Midbrain (tissue), 1 donor: Measurements from ENCODE around the gene NOS1.
A peak's percentile ranks its signal among the peaks of the same experiment; 100 is the strongest.
"Not testable (repeated sequence)": the region's sequence is repeated elsewhere in the genome, so short reads cannot be mapped to it uniquely, and the experiment has no call there.

Source experiments
- DNase-seq: peaks from one replicate; lab custom pipeline; 2025; lab: John Stamatoyannopoulos, UW

Gene NOS1

DNA sequence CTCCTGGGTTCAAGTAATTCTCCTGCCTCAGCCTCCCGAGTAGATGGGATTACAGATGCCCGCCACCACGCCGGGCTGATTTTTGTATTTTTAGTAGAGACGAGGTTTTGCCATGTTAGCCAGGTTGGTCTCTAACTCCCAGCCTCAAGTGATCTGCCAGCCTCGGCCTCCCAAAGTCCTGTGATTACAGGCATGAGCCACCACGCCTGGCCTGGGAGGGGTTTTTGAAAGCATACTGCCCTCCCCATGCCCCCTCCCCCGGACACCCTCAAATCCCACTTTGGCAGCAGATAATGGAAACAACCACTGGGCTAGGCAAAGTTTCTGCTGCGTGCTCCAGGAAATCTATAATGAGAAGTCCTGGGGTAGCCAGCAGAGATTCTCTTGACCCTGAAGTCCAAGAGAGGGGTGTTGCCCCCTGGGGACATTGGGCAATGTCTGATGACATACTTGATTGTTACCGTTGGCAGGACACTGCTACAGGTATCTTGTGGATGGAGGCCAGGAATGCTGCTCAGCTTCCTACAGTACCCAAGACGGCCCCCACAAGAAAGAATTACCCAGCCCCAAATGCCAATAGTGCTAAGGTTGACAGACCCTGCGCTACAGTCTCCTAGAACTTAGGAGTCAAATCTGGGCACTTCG, 152.5 kb downstream of the NOS1 start:
- DNase-seq = no peak

DNA sequence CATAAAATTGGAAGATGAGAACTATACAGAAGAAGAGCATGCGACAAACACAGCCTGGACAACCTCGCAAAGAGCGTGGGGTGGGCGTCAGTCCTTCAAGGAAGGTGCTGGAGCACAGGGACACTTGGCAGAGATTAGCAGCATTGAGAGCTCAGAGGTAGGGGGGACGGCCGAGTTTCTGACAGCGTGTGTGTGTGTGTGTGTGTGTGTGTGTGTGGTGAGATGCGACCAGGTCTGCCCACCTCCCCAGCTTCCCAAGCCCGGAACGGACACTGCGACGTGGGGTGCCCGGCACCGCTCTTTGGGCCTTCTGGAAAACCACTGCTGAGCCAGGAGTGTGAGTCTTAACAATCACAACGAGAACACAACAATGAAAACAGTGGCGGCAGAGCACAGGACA, 153.2 kb downstream of the NOS1 start:
- no peak for DNase-seq

GRCh38 chr12:117207675-117208074, 153.8 kb downstream of the NOS1 start:
- DNase-seq = no peak

DNA sequence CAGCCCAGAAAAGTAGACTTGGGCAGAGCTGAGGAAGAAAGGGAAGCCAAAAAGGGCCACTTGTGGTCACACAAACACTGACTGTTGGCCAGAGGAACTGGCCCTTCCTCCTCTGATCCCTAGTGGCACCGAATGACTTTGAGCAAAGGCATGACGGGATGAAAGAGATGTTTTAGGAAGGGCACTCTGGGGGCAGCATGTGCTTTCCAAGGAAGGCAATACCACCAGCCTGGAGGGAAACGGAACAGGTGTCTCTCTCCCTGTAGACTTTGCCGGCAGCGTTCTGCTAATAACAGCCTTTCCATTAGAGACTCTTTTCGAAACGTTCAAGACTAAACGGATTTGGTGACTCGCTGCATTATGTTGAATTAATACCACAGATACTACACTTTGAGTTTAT, 158.9 kb downstream of the NOS1 start:
- no peak for DNase-seq

- DNase-seq = no peak
These were observed 159.4 kb downstream of the NOS1 start for GRCh38 chr12:117202033-117202432.

DNA sequence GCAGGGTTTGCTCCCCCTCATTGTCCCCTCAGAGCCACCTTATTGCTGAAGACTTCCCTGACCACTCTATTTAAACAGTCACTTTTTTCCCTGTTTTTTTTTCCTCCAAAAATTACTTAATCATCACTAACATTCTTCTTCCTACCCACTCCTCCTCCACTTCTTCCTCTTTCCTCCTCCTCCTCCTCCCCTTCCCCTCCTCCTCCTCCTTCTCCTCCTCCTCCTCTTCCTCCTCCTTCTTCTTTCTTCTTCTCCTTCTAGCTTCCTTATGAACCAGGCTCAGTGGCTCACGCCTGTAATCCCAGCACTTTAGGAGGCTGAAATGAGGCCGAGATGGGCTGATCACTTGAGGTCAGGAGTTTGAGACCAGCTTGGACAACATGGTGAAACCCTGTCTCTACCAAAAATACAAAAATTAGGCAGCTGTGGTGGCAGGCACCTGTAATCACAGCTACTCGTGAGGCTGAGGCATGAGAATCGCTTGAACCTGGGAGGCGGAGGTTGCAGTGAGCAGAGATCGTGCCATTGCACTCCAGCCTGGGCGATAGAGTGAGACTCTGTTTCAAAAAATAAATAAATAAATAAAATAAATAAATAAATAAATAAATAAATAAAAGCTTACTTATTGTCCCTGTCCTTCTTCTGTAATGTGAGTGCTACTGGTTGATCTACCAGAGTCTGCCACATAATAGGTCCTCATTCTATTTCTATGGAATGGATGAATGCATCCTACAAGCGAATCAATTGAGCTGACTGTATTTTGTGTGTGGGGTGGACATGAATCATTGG, 161.3 kb downstream of the NOS1 start:
- DNase-seq = not testable (repeated sequence)

DNA sequence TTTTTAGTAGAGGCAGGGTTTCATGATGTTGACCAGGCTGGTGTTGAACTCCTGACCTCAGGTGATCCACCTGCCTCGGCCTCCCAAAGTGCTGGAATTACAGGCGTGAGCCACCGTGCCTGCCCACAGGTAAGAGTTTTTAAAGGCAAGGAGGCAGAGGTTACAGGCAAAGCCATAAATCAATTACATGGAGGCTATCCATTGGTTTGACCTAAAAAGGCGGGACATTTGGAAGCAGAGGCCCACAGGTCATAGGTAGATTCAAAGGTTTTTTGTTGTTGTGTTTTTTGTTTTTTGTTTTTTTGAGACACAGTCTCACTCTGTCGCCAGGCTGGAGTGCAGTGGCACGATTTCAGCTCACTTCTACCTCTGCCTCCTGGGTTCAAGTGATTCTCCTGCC, 165.1 kb downstream of the NOS1 start:
- DNase-seq = not testable (repeated sequence)

- not testable (repeated sequence) for DNase-seq
These were observed 166.4 kb downstream of the NOS1 start for GRCh38 chr12:117195027-117195426.

DNA sequence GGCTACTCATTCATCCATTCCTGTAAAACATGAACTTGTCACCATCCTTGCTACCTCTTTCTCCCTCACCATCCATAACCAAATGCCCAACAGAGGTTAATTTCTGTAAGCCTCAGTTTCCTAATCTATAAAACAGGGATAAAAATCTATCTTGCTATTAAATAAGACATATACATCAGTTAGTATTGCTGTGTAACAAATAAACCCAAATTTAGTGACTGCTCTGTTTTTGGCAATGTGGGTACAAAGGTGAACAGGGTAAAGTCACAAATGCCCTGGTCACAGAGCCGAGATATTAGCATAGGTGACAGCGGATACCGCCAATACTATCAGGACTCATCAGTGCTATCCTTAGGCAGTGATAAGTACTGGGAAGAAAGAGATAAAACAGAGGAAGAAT, 167.5 kb downstream of the NOS1 start:
- DNase-seq = no peak

DNA sequence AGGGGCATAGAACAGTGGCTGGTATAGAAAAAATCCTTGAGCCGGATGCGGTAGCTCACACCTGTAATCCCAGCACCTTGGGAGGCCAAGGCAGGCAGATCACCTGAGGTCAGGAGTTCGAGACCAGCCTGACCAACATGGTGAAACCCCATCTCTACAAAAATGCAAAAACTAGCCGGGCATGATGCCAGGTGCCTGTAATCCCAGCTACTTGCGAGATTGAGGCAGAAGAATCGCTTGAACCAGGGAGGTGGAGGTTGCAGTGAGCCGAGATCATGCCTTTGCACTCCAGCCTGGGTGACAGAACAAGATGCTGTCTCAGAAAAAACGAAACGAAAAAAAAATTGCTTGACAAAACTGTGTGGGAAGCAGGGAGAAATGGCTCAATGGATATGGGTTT, 168.8 kb downstream of the NOS1 start:
- DNase-seq = not testable (repeated sequence)

DNA sequence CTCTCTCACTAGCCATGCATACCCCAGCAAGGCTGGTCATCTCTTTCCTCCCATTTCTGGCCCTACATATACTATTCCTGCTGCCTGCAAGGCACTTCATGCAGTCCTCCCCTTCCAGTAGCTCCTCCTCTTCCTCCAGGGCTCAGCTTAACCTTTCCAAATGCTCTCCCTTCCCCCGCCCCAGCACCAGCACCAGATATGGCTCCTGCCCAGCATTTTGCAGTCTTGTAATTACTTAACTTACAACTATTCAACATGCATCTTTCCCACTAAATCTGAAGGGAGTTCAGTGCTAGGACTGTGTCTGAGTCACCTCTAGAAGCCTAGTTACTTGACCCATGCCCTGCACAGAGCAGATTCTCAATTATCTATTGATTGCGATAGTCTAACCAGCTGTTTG, 169.4 kb downstream of the NOS1 start:
- no peak for DNase-seq

GRCh38 chr12:117190210-117190781, 171.1 kb downstream of the NOS1 start, which contains the start of gene FBXO21:
FBXO21 (minus strand) TSS chr12:117190470; CDS start chr12:117190456, 14 bp downstream.
- peak; percentile 92 for DNase-seq

DNA sequence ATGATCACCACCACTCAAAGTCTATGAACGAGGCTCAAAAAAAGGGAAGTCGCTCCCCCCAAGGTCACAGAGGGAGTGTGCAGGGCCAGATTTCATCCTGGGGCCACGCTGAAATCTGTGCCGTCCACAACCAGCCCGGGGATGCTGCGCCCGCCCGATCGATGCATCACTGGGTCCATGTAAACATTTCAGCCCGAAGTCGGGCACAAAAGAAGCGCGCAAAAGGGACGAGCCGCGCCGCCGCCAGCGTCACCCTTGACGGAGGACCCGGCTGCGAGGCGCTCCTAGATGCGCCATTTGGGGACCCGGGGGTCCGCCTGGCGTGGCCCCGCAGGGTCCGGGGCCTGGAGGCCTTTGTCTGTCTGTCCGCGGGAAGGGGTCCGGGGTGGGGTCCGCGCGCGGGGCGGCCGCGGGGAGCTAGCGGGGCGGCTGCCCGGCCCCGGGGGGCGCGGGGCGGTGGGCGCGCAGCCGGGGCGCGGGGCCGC, 171.7 kb downstream of the NOS1 start:
- peak; percentile 11 for DNase-seq

DNA sequence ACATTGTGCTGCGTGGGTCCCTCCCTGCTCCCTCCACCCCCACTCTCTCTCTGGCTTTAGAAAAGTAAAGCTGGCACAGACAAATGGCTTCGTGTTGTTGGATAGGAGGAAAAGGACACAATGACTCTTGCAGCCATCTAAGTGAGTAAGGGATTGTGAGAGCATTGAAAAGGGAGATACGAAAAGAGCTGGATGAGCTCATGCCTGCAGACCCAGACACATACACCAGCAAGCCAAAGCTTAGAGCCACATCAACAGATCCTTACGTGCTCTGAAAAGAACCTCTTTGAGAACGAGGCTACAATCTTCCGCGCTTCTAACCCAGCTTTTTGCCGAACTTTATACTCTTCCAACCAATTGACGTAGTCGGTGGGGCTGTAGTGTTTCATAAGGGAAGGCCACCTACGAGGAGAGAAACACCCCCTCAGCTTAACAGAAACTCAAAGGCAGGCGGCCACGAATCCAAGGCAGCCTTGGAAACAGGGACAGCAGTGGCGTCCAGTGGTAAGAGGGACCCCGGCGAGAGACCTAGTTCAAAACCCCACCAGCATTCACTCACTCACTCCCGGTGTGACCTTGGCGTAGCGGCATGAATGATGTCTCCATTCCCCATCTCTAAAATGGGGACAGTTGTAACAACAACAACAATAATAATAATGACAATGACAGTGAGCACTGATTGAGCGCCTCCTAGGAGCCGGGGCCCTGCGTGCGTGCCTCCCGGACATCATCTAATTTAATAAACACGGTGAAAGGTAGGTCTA, 172.3 kb downstream of the NOS1 start:
- peak; percentile 64 for DNase-seq

DNA sequence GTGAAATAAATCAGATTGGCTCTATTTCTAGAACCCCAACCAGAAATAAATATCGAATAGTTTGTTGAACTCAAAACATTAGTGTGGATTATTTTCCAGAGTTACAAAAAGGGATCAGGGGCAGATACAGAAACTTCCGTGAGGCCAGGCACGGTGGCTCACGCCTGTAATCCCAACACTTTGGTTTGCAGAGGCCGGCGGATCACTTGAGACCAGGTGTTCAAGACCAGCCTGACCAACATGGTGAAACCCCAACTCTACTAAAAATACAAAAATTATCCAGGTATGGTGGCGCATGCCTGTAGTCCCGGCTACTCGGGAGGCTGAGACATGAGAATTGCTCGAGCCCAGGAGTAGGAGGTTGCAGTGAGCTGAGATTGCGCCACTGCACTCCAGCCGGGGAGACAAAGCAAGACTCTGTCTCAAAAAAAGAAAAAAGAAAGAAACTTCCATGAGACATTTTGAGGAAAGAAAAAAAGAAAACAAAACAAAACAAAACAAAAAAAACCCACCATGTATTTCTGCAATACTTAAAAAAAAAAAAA, 173.2 kb downstream of the NOS1 start:
- DNase-seq = no peak

GRCh38 chr12:117187421-117187820, 174.0 kb downstream of the NOS1 start:
- DNase-seq = no peak

- DNase-seq = no peak
These were observed 178.6 kb downstream of the NOS1 start for GRCh38 chr12:117182866-117183265.

- not testable (repeated sequence) for DNase-seq
These were observed 180.0 kb downstream of the NOS1 start for GRCh38 chr12:117181468-117181843.

DNA sequence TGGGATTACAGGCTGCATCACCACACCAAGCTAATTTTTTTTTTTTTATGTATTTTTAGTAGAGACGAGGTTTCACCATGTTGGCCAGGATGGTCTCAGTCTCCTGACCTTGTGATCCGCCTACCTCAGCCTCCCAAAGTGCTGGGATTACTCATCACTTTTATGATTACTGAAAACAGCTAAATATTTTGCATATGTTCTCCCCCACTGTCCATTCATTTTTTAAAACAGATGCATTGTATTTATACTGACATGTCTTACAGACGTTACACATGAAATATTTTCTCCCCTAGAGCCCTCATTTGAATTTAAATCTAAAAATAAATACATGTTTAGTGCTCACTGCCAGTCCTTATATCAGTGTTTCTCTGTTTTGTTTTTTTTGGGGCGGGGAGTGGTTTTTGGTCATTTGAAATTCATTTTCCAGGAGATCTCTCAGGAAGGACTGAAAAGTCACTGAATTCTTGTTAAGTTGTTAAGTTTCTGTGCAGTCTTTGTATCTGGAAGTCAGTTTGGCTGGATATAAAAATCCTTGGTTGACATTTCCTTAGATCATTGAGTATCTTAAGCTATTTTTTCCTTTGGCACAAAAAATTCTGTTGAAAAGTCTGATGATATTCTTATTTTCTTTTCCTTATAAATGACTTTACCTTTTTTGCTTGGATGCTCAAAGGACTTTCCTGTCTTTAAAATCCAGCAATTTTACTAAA, 180.5 kb downstream of the NOS1 start:
- no peak for DNase-seq

DNA sequence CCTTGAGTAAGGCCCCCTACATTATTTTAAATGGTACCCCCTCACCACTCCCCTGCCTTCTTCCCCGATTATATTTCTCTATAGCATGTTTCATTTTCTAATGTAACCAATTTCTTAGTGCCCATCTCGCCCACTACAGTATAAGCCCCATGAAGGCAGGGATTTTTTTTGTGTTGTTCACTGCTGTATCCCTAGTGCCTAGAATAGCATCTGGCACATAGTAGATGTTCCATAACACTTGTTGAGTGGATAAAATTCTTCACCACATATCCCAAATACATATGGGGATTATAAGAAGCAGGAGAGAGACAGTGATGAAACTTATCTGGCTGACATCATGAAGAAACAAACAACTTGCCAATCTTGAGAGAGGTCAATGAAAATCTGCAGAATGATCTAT, 182.7 kb downstream of the NOS1 start:
- no peak for DNase-seq

DNA sequence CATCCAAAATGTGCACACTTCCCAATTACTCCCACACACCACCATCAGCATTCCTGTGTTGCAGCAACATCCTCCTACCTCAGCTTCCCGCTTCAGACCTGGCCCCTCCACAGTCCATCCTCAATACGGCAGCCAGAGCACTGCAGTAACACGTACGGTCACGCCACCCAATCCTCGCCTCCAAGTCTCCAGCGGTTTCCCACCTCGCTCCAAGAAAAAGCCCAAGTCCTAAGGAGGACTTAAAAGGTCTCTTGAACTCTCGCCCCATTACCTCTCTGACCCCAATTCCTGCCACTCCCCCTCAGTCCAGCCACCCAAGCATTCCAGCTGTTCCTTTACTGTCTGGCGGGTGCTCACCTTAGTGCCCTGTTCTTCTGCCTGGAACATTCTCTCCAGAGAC, 183.1 kb downstream of the NOS1 start:
- DNase-seq = no peak
